Heart left ventricle (tissue), 16 donors: ENCODE results near the gene HARBI1. TPM values are rescaled to one million over a fixed set of nuclear protein-coding genes. Genes with fewer than 3 reads are reported as not detected.

Experiments
- ATAC-seq, 4 donors: fragments of 200-7000 bp; cut with Tn5 transposase; one replicate each; pipeline ENCODE4 v1.9.1; 2020 to 2022; ENCODE audit warnings: moderate library complexity in 4 of 4, mild to moderate bottlenecking in 3 of 4, moderate number of reproducible peaks in 1 of 4
- DNase-seq, 5 donors: peaks; one replicate each; pipeline ENCODE4 v3.0.0-alpha.2; 2020
- H3K27ac ChIP-seq, 12 donors: fragments of 200-600 bp; sonication (generic) in 4 of 12; one replicate each; pipeline versions ENCODE4 v1.5.0 to v1.8.0; 2016 to 2022; ENCODE audit warnings: mild to moderate bottlenecking in 2 of 12
- H3K27me3 ChIP-seq, 9 donors: fragments of 200-600 bp; sonication (generic) in 2 of 9; one replicate each; pipeline versions ENCODE4 v1.5.1 to v1.8.0; 2016 to 2022; ENCODE audit warnings: mild to moderate bottlenecking in 3 of 9
- H3K36me3 ChIP-seq, 9 donors: fragments of 200-600 bp; sonication (generic) in 2 of 9; one replicate each; pipeline versions ENCODE4 v1.5.0 to v1.8.0; 2018 to 2022; ENCODE audit warnings: mild to moderate bottlenecking in 2 of 9
- H3K4me1 ChIP-seq, 12 donors: fragments of 200-600 bp; sonication (generic) in 4 of 12; one replicate each; pipeline versions ENCODE4 v1.5.0 to v1.8.0; 2016 to 2022; ENCODE audit warnings: mild to moderate bottlenecking in 3 of 12
- H3K4me3 ChIP-seq, 12 donors: fragments of 200-600 bp; sonication (generic) in 4 of 12; one replicate each; pipeline versions ENCODE4 v1.5.0 to v1.8.0; 2017 to 2022; ENCODE audit warnings: mild to moderate bottlenecking in 9 of 12, moderate library complexity in 4 of 12
- H3K9me3 ChIP-seq, 12 donors: fragments of 200-600 bp; sonication (generic) in 4 of 12; one replicate each; pipeline versions ENCODE4 v1.5.0 to v1.8.0; 2016 to 2022; ENCODE audit warnings: mild to moderate bottlenecking in 1 of 12
- CTCF ChIP-seq, 12 donors: fragments of 200-600 bp; sonication (generic) in 4 of 12; IDR thresholded peaks; one replicate each; pipeline versions ENCODE4 v1.5.0 to v1.8.0; 2018 to 2022; ENCODE audit warnings: antibody characterized with exemption in 12 of 12, mild to moderate bottlenecking in 5 of 12
- POLR2A ChIP-seq, 2 donors: fragments of 450-650 bp; IDR thresholded peaks; one replicate each; pipeline ENCODE4 v1.6.1; 2017; ENCODE audit warnings: antibody characterized with exemption in 2 of 2, mild to moderate bottlenecking in 2 of 2, moderate library complexity in 2 of 2
- WGBS, 4 donors: extraction: QIAGEN DNeasy Blood & Tissue Kit in 2 of 4; methylation state at CpG; one replicate each; pipeline versions ENCODE4 v1.1.5 to v1.1.7; 2013 to 2018; 5-methylcytosine and 5-hydroxymethylcytosine counted together
- intact Hi-C, 10 donors: fragments of 100-400 bp; cut with DNase I; formaldehyde crosslinking; loops; one replicate each; pipeline versions ENCODE4 v1.11.1 to v1.14.2; 2022
- polyA plus RNA-seq, 2 donors: library from polyadenylated mRNA; stranded (reverse); fragments of 200-250 nt; gene quantifications; one replicate each; pipeline ENCODE4 v1.2.3, GENCODE V29; 2013
- total RNA-seq, 9 donors: library from RNA; depleted of rRNA in 2 of 9; stranded (reverse); fragments of >200 nt in 2 of 9; fragmentation: NEBNext Ultra II Directional in 3 of 9; extraction: Animal tissue kit (Norgen Biotek cat#: 25700) in 3 of 9; gene quantifications; one replicate each; pipeline versions ENCODE4 v1.1.0 to v1.2.4, GENCODE V29; 2016 to 2023
- donor health status: ischemic (EF 13 %, LVEDD 7.1; RV severe dilation, severe dysfunction).
- donor health status: healthy with polysubstance abuse.
- donor health status: DM: no; HTN: yes; CAD: no.
- donor health status: DM: no; HTN: no; CAD: no.
- donor health status: ischemic (EF 25% LVEDD 6.9; RV normal size, moderate dysfunction).
- donor health status: ischemic (EF 25% LVEDD 5.7; RV mildly dilated, moderate dysfunction).
- donor health status: healthy.
- donor health status: DM: yes; HTN: yes; CAD: no.
- donor health status: ischemic (EF 35%, LVEDD 5.7; RV mildly dilated, moderate dysfunction).
- donor health status: nonischemic (EF 11% LVEDD 7.7; RV severe dilation, severe dysfunction).
- donor health status: DM: yes; HTN: yes; CAD: no.
- donor health status: PGD.
- donor health status: ischemic (EF 29% LVEDD 5.4; RV normal size, mild dysfunction).
- donor health status: nonischemic (EF 23%, LVEDD 6.1; RV moderate dilation, normal function).

The HARBI1 gene
- total and polyA plus RNA-seq, 11 donors, result 2.1 to 4.5 (median 3.5) TPM

- TF ChIP-seq POLR2A (IDR thresholded peaks at IDR 0.05), result peak in 1 of 2 donors; percentile 10
- no peak for TF ChIP-seq CTCF (IDR thresholded peaks at IDR 0.05)
- WGBS, 4 donors, result 17 to 25% (median 23%) methylated on average over 2 of the region's 2 CpGs
- H3K27me3 ChIP-seq, result no peaks in the 10 kb centered on the region
- H3K27ac ChIP-seq, result peak overlapping the region; percentile 51 to 96 (median 80)
- H3K9me3 ChIP-seq, result no peaks in the 10 kb centered on the region
- peak; percentile 92 to 97 (median 94) for ATAC-seq
- intact Hi-C loops, result no loop called here
- peaks cover 2 to 99% (median 86%) of the 10 kb centered on the region in 9 donors for H3K36me3 ChIP-seq
- DNase-seq, result peak in 4 of 5 donors; percentile 70 to 78 (median 75)
- peaks cover 0 to 29% (median 24%) of the 10 kb centered on the region in 12 donors for H3K4me1 ChIP-seq
- H3K4me3 ChIP-seq, result no peak overlapping the region
Observed at GRCh38 chr11:46649180-46649738, 32.2 kb upstream of the HARBI1 start.

DNA sequence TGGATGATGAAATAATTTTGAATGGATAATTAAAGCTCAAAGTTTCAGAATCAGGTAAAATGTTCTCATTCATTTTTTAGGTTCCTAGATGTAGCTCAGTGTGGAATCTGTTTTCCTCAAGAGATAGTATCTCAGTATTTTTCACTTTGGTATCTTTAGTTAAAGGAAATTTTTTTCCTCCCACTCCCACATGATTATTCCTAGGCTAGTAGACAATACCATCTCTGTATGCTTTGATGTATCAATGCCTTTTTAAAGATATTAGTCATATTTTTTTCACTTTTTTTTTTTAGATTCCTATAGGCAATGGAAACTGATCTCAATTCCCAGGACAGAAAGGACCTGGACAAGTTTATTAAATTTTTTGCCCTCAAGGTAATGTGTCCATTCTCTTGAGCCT lies 27.0 kb upstream of the HARBI1 start:
- Histone ChIP-seq H3K27ac (no peak overlapping the region), H3K4me3 (no peak overlapping the region), H3K27me3 (no peaks in the 10 kb centered on the region), H3K4me1 (peaks cover 0 to 15% (median 12%) of the 10 kb centered on the region in 12 donors), H3K36me3 (peaks cover 2 to 72% (median 63%) of the 10 kb centered on the region in 9 donors), H3K9me3 (no peaks in the 10 kb centered on the region)
- intact Hi-C loops, result no loop called here
- ATAC-seq (no peak), DNase-seq (no peak)
- TF ChIP-seq POLR2A (IDR thresholded peaks at IDR 0.05) (no peak), CTCF (IDR thresholded peaks at IDR 0.05) (no peak)

- Histone ChIP-seq H3K4me3 (no peak overlapping the region), H3K27me3 (no peaks in the 10 kb centered on the region), H3K27ac (no peak overlapping the region), H3K36me3 (peaks cover 2 to 76% (median 63%) of the 10 kb centered on the region in 9 donors), H3K4me1 (peaks cover 0 to 10% (median 7%) of the 10 kb centered on the region in 12 donors), H3K9me3 (no peaks in the 10 kb centered on the region)
- DNase-seq (no peak), ATAC-seq (no peak)
- TF ChIP-seq POLR2A (IDR thresholded peaks at IDR 0.05), result no peak
- no peak for TF ChIP-seq CTCF (IDR thresholded peaks at IDR 0.05)
- 82 to 97% (median 94%) methylated on average over 3 of the region's 3 CpGs for WGBS, 4 donors
- intact Hi-C loops, result no loop called here
Observed at GRCh38 chr11:46643531-46643930, 26.5 kb upstream of the HARBI1 start.

- intact Hi-C loops, result no loop called here
- TF ChIP-seq CTCF (IDR thresholded peaks at IDR 0.05) (no peak), POLR2A (IDR thresholded peaks at IDR 0.05) (no peak)
Observed at GRCh38 chr11:46642627-46643335, 25.8 kb upstream of the HARBI1 start.

More at GRCh38 chr11:46642627-46643335, 25.8 kb upstream of the HARBI1 start:
- Histone ChIP-seq H3K27me3 (no peaks in the 10 kb centered on the region), H3K4me3 (no peak overlapping the region), H3K4me1 (peaks cover 0 to 3% (median 0%) of the 10 kb centered on the region in 12 donors), H3K36me3 (peaks cover 2 to 73% (median 62%) of the 10 kb centered on the region in 9 donors), H3K9me3 (no peaks in the 10 kb centered on the region), H3K27ac (no peak overlapping the region)
- DNase-seq, result no peak
- ATAC-seq, result no peak
- 90 to 95% (median 92%) methylated on average over 8 of the region's 8 CpGs for WGBS, 4 donors
